HG03196 (cell line): Measurements from ENCODE around the gene TUBB1.

Experiments
- ATAC-seq: cut with Tn5 transposase; IDR thresholded peaks from one replicate; pipeline ENCODE4 v1.9.1; 2021; ENCODE audit not compliant: unreplicated experiment

Gene TUBB1

GRCh38 chr20:58988565-58988882 is 30.7 kb upstream of the TUBB1 start:
- ATAC-seq, result no peak

- no peak for ATAC-seq
Observed at GRCh38 chr20:58989196-58989595, 30.0 kb upstream of the TUBB1 start.

GRCh38 chr20:58990651-58991445 is 28.4 kb upstream of the TUBB1 start:
- no peak for ATAC-seq

- ATAC-seq, result no peak
Observed at GRCh38 chr20:58991715-58992114, 27.5 kb upstream of the TUBB1 start.

- ATAC-seq, result no peak
Observed at GRCh38 chr20:58992911-58993310, 26.3 kb upstream of the TUBB1 start.

- ATAC-seq, result no peak
Observed at GRCh38 chr20:58993332-58994248, 25.6 kb upstream of the TUBB1 start.

GRCh38 chr20:58994390-58995159 is 24.7 kb upstream of the TUBB1 start:
- no peak for ATAC-seq

- no peak for ATAC-seq
Observed at GRCh38 chr20:58995461-58996225, 23.6 kb upstream of the TUBB1 start.

GRCh38 chr20:58996226-58996611 is 23.0 kb upstream of the TUBB1 start:
- ATAC-seq, result no peak

- ATAC-seq, result no peak
Observed at GRCh38 chr20:58997141-58997770, 22.0 kb upstream of the TUBB1 start.

- ATAC-seq, result no peak
Observed at GRCh38 chr20:58998656-58999055, 20.6 kb upstream of the TUBB1 start.

- ATAC-seq, result no peak
Observed at GRCh38 chr20:59000326-59000725, 18.9 kb upstream of the TUBB1 start.

- ATAC-seq, result no peak
Observed at GRCh38 chr20:59001068-59001448, 18.2 kb upstream of the TUBB1 start.

- no peak for ATAC-seq
Observed at GRCh38 chr20:59001449-59002171, 17.6 kb upstream of the TUBB1 start.

GRCh38 chr20:59002388-59002787 is 16.8 kb upstream of the TUBB1 start:
- ATAC-seq, result no peak

GRCh38 chr20:59002874-59003399 is 16.3 kb upstream of the TUBB1 start:
- ATAC-seq, result no peak

- no peak for ATAC-seq
Observed at GRCh38 chr20:59003836-59004492, 15.3 kb upstream of the TUBB1 start.

GRCh38 chr20:59004493-59004762 is 14.8 kb upstream of the TUBB1 start:
- ATAC-seq, result no peak
